SK-N-SH (cell line): ENCODE measurements around the gene HACD1.
"Not testable (repeated sequence)": the region's sequence is repeated elsewhere in the genome, so short reads cannot be mapped to it uniquely, and the experiment has no call there.

Experiments used
- CHD2 ChIP-seq: fragments of 150-350 bp; IDR thresholded peaks from 2 replicates; pipeline ENCODE4 v1.6.1; 2018; ENCODE audit warnings: low read length; ENCODE audit not compliant: partially characterized antibody
- CTCF ChIP-seq: fragments of 200-600 bp; sonication (generic); IDR thresholded peaks from 2 replicates; pipeline ENCODE4 v1.6.1; 2017; ENCODE audit warnings: antibody characterized with exemption, mild to moderate bottlenecking, moderate library complexity
- EP300 ChIP-seq, 2 experiments: IDR thresholded peaks; 2 replicates each; pipeline versions ENCODE4 v1.4.0 to v1.6.1; 2012; ENCODE audit warnings: borderline replicate concordance in 1 of 2, low read depth in 1 of 2, low read length in 1 of 2
- FOXM1 ChIP-seq: IDR thresholded peaks from 2 replicates; pipeline ENCODE4 v1.4.0; 2012; ENCODE audit warnings: low read depth, mild to moderate bottlenecking
- MXI1 ChIP-seq: IDR thresholded peaks from 2 replicates; pipeline ENCODE4 v1.6.1; 2012; ENCODE audit warnings: mild to moderate bottlenecking, low read depth, low read length, improper control_type of control experiment
- PBX3 ChIP-seq: IDR thresholded peaks from 2 replicates; pipeline ENCODE4; 2012
- RAD21 ChIP-seq: IDR thresholded peaks from 2 replicates; pipeline ENCODE4 v1.6.1; 2012; ENCODE audit warnings: mild to moderate bottlenecking, low read length
- REST ChIP-seq: IDR thresholded peaks from 2 replicates; pipeline ENCODE4 v1.6.1; 2012; ENCODE audit warnings: mild to moderate bottlenecking, low read depth, low read length, moderate library complexity
- RFX5 ChIP-seq: IDR thresholded peaks from 2 replicates; pipeline ENCODE4 v1.6.1; 2012; ENCODE audit warnings: mild to moderate bottlenecking, improper control_type of control experiment, low read length
- TAF1 ChIP-seq: IDR thresholded peaks from 2 replicates; pipeline ENCODE4 v1.6.1; 2012; ENCODE audit warnings: low read depth, mild to moderate bottlenecking, low read length, moderate library complexity, borderline replicate concordance
- USF2 ChIP-seq: fragments of 150-350 bp; IDR thresholded peaks from 2 replicates; pipeline ENCODE4 v1.6.1; 2017; ENCODE audit warnings: antibody characterized with exemption, low read length, low read depth, borderline replicate concordance
- YY1 ChIP-seq: IDR thresholded peaks from 2 replicates; pipeline ENCODE4 v1.4.0; 2012; ENCODE audit warnings: low read depth, mild to moderate bottlenecking

GRCh38 chr10:17589316-17589715 lies 27.9 kb downstream of the HACD1 start:
- TF ChIP-seq MXI1; USF2; FOXM1; RAD21; CTCF; CHD2; REST; PBX3; EP300 (IDR thresholded peaks at IDR 0.05; ENCODE audit: borderline replicate concordance in 1 of 2, low read depth in 1 of 2, low read length in 1 of 2); YY1; RFX5; TAF1: not testable (repeated sequence)
